Upper lobe of right lung (tissue), 1 donor: ENCODE measurements around the gene CST7. TPM values are rescaled to one million over a fixed set of nuclear protein-coding genes. Genes with fewer than 3 reads are reported as not detected.

ENCODE experiments used
- ATAC-seq: fragments of 200-7000 bp; cut with Tn5 transposase; one replicate; pipeline ENCODE4 v1.9.1; 2020; ENCODE audit warnings: mild to moderate bottlenecking, moderate library complexity
- DNase-seq: peaks from one replicate; pipeline ENCODE4 v3.0.0-alpha.2; 2020
- H3K27ac ChIP-seq: fragments of 200-600 bp; one replicate; pipeline ENCODE4 v1.8.0; 2022
- H3K27me3 ChIP-seq: fragments of 200-600 bp; one replicate; pipeline ENCODE4 v1.8.0; 2022; ENCODE audit warnings: mild to moderate bottlenecking
- H3K36me3 ChIP-seq: fragments of 200-600 bp; one replicate; pipeline ENCODE4 v1.8.0; 2022
- H3K4me1 ChIP-seq: fragments of 200-600 bp; one replicate; pipeline ENCODE4 v1.8.0; 2022
- H3K4me3 ChIP-seq: fragments of 200-600 bp; one replicate; pipeline ENCODE4 v1.8.0; 2022; ENCODE audit warnings: mild to moderate bottlenecking
- H3K9me3 ChIP-seq: fragments of 200-600 bp; one replicate; pipeline ENCODE4 v1.8.0; 2022
- intact Hi-C: fragments of 100-400 bp; cut with DNase I; formaldehyde crosslinking; loops from one replicate; pipeline ENCODE4 v1.11.0; 2022
- total RNA-seq: library from RNA; stranded (reverse); fragmentation: NEBNext Ultra II Directional; extraction: Animal tissue kit (Norgen Biotek cat#: 25700); gene quantifications from one replicate; pipeline ENCODE4 v1.2.1, GENCODE V29; 2021
- TF ChIP-seq, protein P1 (sequence below): fragments of 200-600 bp; IDR thresholded peaks from one replicate; pipeline ENCODE4 v1.8.0; 2022; ENCODE audit warnings: antibody characterized with exemption
- donor health status: DM: no; HTN: yes; CAD: no; lungs with severe emphysema.

Gene CST7
- total RNA-seq, 1 donor from 2014 or later = 9.6 TPM

GRCh38 chr20:24936526-24937407, 12.3 kb upstream of the CST7 start:
- Histone ChIP-seq H3K4me3 (no peak overlapping the region), H3K9me3 (no peaks in the 10 kb centered on the region), H3K27me3 (no peaks in the 10 kb centered on the region), H3K36me3 (no peaks in the 10 kb centered on the region), H3K27ac (no peak overlapping the region), H3K4me1 (no peaks in the 10 kb centered on the region)
- DNase-seq (peak; percentile 37), ATAC-seq (no peak)
- TF ChIP-seq, protein P1, sequence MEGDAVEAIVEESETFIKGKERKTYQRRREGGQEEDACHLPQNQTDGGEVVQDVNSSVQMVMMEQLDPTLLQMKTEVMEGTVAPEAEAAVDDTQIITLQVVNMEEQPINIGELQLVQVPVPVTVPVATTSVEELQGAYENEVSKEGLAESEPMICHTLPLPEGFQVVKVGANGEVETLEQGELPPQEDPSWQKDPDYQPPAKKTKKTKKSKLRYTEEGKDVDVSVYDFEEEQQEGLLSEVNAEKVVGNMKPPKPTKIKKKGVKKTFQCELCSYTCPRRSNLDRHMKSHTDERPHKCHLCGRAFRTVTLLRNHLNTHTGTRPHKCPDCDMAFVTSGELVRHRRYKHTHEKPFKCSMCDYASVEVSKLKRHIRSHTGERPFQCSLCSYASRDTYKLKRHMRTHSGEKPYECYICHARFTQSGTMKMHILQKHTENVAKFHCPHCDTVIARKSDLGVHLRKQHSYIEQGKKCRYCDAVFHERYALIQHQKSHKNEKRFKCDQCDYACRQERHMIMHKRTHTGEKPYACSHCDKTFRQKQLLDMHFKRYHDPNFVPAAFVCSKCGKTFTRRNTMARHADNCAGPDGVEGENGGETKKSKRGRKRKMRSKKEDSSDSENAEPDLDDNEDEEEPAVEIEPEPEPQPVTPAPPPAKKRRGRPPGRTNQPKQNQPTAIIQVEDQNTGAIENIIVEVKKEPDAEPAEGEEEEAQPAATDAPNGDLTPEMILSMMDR = no peak
- intact Hi-C loops = no loop called here

- no peak for DNase-seq
These were observed 11.5 kb upstream of the CST7 start for GRCh38 chr20:24937579-24937978.

DNA sequence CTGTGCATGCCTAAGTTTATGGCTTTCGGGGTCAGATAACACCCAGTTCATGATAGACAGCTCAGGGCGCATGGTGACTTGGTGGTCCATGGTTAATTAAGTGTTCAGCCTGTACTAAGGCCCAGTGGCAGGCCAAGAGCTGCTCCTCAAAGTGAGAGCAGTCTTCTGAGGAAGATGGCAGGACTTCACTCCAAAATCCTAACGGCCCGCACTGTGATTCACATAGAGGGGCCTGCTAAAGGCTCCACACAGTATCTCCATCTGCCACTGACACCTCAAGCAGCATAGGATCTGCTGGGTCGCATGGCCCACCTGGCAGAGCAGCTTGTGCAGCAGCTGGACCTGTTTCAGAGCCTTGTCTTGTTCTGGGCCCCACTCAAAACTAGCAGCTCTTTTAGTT, 10.6 kb upstream of the CST7 start:
- Histone ChIP-seq H3K27me3 (no peaks in the 10 kb centered on the region), H3K36me3 (no peaks in the 10 kb centered on the region), H3K4me3 (no peak overlapping the region), H3K9me3 (no peaks in the 10 kb centered on the region), H3K27ac (no peak overlapping the region), H3K4me1 (no peaks in the 10 kb centered on the region)
- TF ChIP-seq, protein P1 = no peak
- ATAC-seq (no peak), DNase-seq (peak; percentile 46)
- intact Hi-C loops = no loop called here

More at GRCh38 chr20:24937579-24937978, 11.5 kb upstream of the CST7 start:
- Histone ChIP-seq H3K27ac (no peak overlapping the region), H3K27me3 (no peaks in the 10 kb centered on the region), H3K4me3 (no peak overlapping the region), H3K36me3 (no peaks in the 10 kb centered on the region), H3K4me1 (no peaks in the 10 kb centered on the region), H3K9me3 (no peaks in the 10 kb centered on the region)
- intact Hi-C loops = no loop called here
- TF ChIP-seq, protein P1 = no peak
- no peak for ATAC-seq

- intact Hi-C loops = no loop called here
- no peak for DNase-seq
These were observed 10.0 kb upstream of the CST7 start for GRCh38 chr20:24939036-24939435.

GRCh38 chr20:24942679-24943078, 6.4 kb upstream of the CST7 start:
- H3K9me3 ChIP-seq = no peaks in the 10 kb centered on the region
- intact Hi-C loops = no loop called here
- no peak overlapping the region for H3K27ac ChIP-seq
- no peak for ATAC-seq
- H3K4me3 ChIP-seq = no peak overlapping the region
- TF ChIP-seq, protein P1 = no peak
- H3K27me3 ChIP-seq = no peaks in the 10 kb centered on the region
- H3K4me1 ChIP-seq = no peaks in the 10 kb centered on the region
- no peak for DNase-seq
- H3K36me3 ChIP-seq = no peaks in the 10 kb centered on the region

More at GRCh38 chr20:24939036-24939435, 10.0 kb upstream of the CST7 start:
- TF ChIP-seq, protein P1 = no peak
- no peak for ATAC-seq
- H3K27me3 ChIP-seq = no peaks in the 10 kb centered on the region
- no peaks in the 10 kb centered on the region for H3K36me3 ChIP-seq
- H3K27ac ChIP-seq = no peak overlapping the region
- H3K4me3 ChIP-seq = no peak overlapping the region
- no peaks in the 10 kb centered on the region for H3K4me1 ChIP-seq
- no peaks in the 10 kb centered on the region for H3K9me3 ChIP-seq
